ENCODE data around the gene CBX5. TPM values are rescaled to one million over a fixed set of nuclear protein-coding genes. Genes with fewer than 3 reads are reported as not detected.

Gene CBX5
- total and polyA plus RNA-seq, 10 of the 15 experiments (the other 5 are each of a cell fraction or from before 2014, with no cell fraction given): 46.7 to 138 (median 74.6) TPM

DNA sequence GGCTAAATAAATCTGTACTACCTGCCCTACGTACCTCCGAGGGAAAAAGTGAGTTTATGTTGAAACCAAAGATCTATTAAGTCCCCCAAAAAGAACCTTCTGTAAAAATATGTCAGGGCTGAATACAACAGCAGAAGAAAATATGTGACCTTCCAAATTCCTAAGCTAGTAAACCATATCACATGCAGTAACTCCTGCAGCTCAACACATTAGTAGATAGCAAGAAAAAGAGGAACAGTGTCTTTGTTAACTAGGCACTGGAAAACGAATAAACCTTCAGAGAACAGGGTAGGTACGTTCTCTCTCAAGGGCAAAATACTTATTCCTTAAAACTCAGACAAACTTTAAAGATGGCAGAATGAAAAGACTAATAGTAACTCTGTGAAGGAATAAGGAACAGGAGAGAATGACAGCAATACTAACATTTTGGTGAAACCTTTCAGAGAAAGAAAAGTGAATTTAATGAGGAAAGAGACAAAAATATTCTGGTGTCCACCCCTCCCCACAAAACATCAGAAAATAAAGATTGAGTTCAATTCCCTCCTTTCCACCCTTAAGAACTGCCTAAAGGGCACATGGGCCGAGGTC, 18.0 kb downstream of the CBX5 start:
- no peaks in the 10 kb centered on the region for H3K9me3 ChIP-seq (replicated peaks; ENCODE audit: control insufficient read depth, insufficient read depth, low read length)
- H3K4me3 ChIP-seq: no peak overlapping the region
- WGBS (ENCODE audit: insufficient coverage, insufficient replicate concordance, low lambda C conversion rate, missing lambda C conversion rate): 68% methylated on average over 5 of the region's 5 CpGs
- TF ChIP-seq SPI1 (IDR thresholded peaks at IDR 0.05; ENCODE audit: borderline replicate concordance, insufficient read depth, low read depth, low read length) (peak; percentile 44; the same call in 1 of the 2 replicates), ELK1 (IDR thresholded peaks at IDR 0.05; ENCODE audit: low read depth, low read length) (no peak), MYB (IDR thresholded peaks at IDR 0.05; ENCODE audit: borderline replicate concordance, low read depth, low read length) (no peak), KLF5 (IDR thresholded peaks at IDR 0.05; ENCODE audit: partially characterized antibody) (no peak), KAT2A (conservative IDR thresholded peaks at IDR 0.05; ENCODE audit: control insufficient read depth, low read depth, low read length) (no peak), USF2 (IDR thresholded peaks at IDR 0.05; ENCODE audit: borderline replicate concordance, low read depth, low read length) (no peak), FOXM1 (IDR thresholded peaks at IDR 0.05; ENCODE audit: low read depth, low read length) (no peak)
- DNase-seq (ENCODE audit: low read depth, low spot score): no peak
- FAIRE-seq: peak; percentile 52
- H3K27ac ChIP-seq (ENCODE audit: control insufficient read depth, insufficient read depth): no peak overlapping the region
- peaks cover 50% of the 10 kb centered on the region for H3K79me2 ChIP-seq (ENCODE audit: control insufficient read depth, insufficient read depth, low read length)
- H3K9ac ChIP-seq (ENCODE audit: control insufficient read depth, insufficient read depth, low read length): no peak overlapping the region
- no peak for ATAC-seq
- H3K27me3 ChIP-seq (replicated peaks in 1 of 2; ENCODE audit: control insufficient read depth in 2 of 2, insufficient read depth in 2 of 2, low read length in 1 of 2): no peaks in the 10 kb centered on the region
- H3K4me2 ChIP-seq (ENCODE audit: control insufficient read depth, insufficient read depth): no peak overlapping the region
- no peaks in the 10 kb centered on the region for H4K20me1 ChIP-seq (ENCODE audit: control insufficient read depth, insufficient read depth)
- intact Hi-C loops (cut with micrococcal nuclease; ENCODE audit: unreplicated experiment): no loop called here
- RAD21 ChIA-PET (ENCODE audit: unreplicated experiment): interaction anchor here (0.6 to 4.3 kb wide), 3 partner anchors 7 to 63 kb away, joined by 3 to 39 read pairs (median 5); partner anchors contain the start of genes CBX5, COPZ1 and HNRNPA1
- H3K36me3 ChIP-seq (ENCODE audit: control insufficient read depth in 2 of 2, insufficient read depth in 2 of 2, low read length in 1 of 2): peaks cover 2 to 7% of the 10 kb centered on the region in 2 experiments; a peak in 3 of 4 replicates
- POLR2A ChIA-PET: interaction anchor here (0.5 to 2.0 kb wide), 5 partner anchors 10 to 1998 kb away, joined by 3 to 13 read pairs (median 9); partner anchors contain the start of genes CBX5 and HNRNPA1
- H3K4me1 ChIP-seq (ENCODE audit: control insufficient read depth, insufficient read depth, low read length): peaks cover 17% of the 10 kb centered on the region
- in situ Hi-C loops (cut with MboI): no loop called here
- no TSS peak for BruUV-seq (replicated peaks)
- CTCF ChIA-PET: interaction anchor here (0.7 to 4.7 kb wide), 5 partner anchors 10 to 97 kb away, joined by 3 to 41 read pairs (median 4); no protein-coding TSS in a partner anchor
- no peak overlapping the region for H2AFZ ChIP-seq (ENCODE audit: control insufficient read depth, low read depth, low read length)
- SMC1A ChIA-PET (ENCODE audit: uncharacterized antibody, unreplicated experiment): interaction anchor here (0.9 to 4.2 kb wide), 2 partner anchors 10 to 12 kb away, joined by 3 to 19 read pairs; no protein-coding TSS in a partner anchor

Measured in GM12878 (cell line).